Activated CD4-positive, alpha-beta T cell treated with anti-CD3 and anti-CD28 coated beads, Interleukin-2, amount 50 U/mL, for 1 hour (primary cell): ENCODE data around the gene HPS1.

Source experiments
- DNase-seq: peaks from one replicate; pipeline ENCODE4 v3.0.0-alpha.2; 2020

HPS1 gene

GRCh38 chr10:98446661-98447221 lies at the start of gene HPS1:
Gene HPS1, minus strand, starts transcription at chr10:98446935. Its CDS starts 3,695 bp downstream, at chr10:98443240.
- DNase-seq: peak; percentile 72

- DNase-seq: no peak
These were observed 46.0 kb upstream of the HPS1 start for GRCh38 chr10:98492763-98493162.

- DNase-seq: no peak
These were observed 43.1 kb upstream of the HPS1 start for GRCh38 chr10:98489561-98490481.

- no peak for DNase-seq
These were observed 42.1 kb upstream of the HPS1 start for GRCh38 chr10:98488669-98489430.

- DNase-seq: no peak
These were observed 40.9 kb upstream of the HPS1 start for GRCh38 chr10:98487649-98488048.

- DNase-seq: no peak
These were observed 39.7 kb upstream of the HPS1 start for GRCh38 chr10:98486421-98486820.

- DNase-seq: no peak
These were observed 39.2 kb upstream of the HPS1 start for GRCh38 chr10:98485959-98486358.

GRCh38 chr10:98483658-98484057 lies 36.9 kb upstream of the HPS1 start:
- no peak for DNase-seq

GRCh38 chr10:98482096-98482495 lies 35.4 kb upstream of the HPS1 start:
- no peak for DNase-seq

GRCh38 chr10:98481404-98481945 lies 34.7 kb upstream of the HPS1 start:
- no peak for DNase-seq

- no peak for DNase-seq
These were observed 31.9 kb upstream of the HPS1 start for GRCh38 chr10:98478430-98479222.

GRCh38 chr10:98477861-98478260 lies 31.1 kb upstream of the HPS1 start:
- DNase-seq: no peak

GRCh38 chr10:98474628-98475027 lies 27.9 kb upstream of the HPS1 start:
- no peak for DNase-seq

- DNase-seq: no peak
These were observed 25.5 kb upstream of the HPS1 start for GRCh38 chr10:98472196-98472595.

GRCh38 chr10:98470850-98471249 lies 24.1 kb upstream of the HPS1 start:
- no peak for DNase-seq

- no peak for DNase-seq
These were observed 22.5 kb upstream of the HPS1 start for GRCh38 chr10:98469001-98469931.

GRCh38 chr10:98467506-98468318 lies 21.0 kb upstream of the HPS1 start:
- peak; percentile 48 for DNase-seq

GRCh38 chr10:98466861-98467505 lies 20.2 kb upstream of the HPS1 start:
- no peak for DNase-seq

- no peak for DNase-seq
These were observed 19.1 kb upstream of the HPS1 start for GRCh38 chr10:98465866-98466265.
